HuH-7 (cell line): Measurements from ENCODE around the gene SLC16A8.

Source experiments
- DNase-seq: peaks from one replicate; pipeline ENCODE4 v3.0.0; 2011; ENCODE audit warnings: low spot score

The SLC16A8 gene

DNA sequence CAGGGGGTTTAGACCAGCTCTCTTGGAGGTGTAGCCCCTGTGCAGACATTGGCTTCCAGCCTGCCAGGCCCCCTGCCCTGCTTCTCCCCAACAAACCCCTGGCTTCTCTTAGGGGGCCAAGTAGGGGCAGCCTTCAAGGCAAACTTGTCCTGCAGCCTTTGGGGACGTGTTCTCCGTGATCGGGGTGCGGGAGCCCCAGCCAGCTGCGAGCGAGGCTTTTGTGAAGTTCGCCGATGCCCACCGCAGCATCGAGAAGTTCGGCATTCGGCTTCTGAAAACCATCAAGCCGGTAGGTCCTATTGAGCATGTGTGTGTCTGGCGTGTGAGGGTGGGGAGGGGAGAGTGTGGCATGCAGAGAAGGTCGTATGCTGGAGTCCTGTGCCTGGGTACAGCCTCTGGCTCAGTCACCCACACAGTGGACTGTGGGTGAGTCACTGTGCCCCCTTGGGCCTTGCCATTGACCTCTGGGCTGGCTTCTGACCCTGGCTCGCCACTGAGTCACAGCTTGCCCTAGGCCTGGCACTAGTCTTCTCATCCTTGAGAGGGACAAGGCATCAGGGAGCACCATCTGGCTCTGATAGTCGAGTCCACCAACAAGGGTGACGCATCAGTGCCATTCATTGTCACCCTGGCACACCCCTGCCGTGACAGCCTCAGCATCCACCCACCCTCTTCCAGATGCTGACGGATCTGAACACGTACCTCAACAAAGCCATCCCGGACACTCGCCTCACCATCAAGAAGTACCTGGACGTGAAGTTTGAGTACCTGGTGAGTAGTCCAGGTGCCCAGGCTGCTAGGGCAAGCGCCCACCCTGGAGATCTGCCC lies 11.4 kb downstream of the SLC16A8 start:
- no peak for DNase-seq

DNA sequence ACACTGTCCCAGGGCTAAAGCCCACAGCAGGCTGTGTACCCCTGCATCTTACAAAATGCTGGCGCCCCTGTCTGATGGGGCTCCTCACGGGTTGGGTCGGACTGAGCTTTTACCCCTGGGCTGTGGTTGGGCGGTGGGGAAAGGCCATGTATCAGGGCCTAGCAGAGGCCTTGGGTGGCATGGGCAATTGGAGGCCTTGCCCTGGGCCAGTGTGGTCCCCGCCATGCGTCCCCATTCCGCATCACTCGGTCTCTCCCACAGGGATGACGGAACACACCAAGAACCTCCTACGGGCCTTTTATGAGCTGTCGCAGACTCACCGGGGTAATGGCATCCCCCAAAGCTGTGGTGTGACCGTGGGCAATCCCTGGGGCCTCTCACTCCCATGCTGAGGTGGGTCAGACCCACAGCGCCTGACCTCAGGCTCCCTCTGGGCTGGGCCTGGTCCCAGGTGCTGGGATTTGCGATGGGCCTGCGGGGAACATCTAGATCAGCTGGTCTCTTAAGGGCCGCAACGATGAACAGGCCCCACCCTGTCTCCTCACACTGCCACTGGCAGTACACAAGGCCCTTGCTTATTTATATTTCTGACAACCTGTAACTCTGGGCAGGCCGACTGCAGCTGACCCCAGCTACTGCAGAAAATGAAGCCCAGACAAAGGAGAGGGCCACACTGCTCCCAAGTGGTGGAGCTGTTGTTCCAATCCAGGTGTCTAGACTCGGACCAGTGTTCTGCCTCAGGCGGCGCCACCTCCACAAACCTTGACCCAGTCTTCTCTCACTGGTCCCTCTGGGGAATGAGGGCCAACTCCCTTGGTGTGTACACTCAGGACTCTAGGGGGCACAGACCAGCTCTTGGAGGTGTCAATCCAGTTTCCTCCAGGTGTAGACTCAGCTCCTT lies 12.3 kb downstream of the SLC16A8 start:
- no peak for DNase-seq

DNA sequence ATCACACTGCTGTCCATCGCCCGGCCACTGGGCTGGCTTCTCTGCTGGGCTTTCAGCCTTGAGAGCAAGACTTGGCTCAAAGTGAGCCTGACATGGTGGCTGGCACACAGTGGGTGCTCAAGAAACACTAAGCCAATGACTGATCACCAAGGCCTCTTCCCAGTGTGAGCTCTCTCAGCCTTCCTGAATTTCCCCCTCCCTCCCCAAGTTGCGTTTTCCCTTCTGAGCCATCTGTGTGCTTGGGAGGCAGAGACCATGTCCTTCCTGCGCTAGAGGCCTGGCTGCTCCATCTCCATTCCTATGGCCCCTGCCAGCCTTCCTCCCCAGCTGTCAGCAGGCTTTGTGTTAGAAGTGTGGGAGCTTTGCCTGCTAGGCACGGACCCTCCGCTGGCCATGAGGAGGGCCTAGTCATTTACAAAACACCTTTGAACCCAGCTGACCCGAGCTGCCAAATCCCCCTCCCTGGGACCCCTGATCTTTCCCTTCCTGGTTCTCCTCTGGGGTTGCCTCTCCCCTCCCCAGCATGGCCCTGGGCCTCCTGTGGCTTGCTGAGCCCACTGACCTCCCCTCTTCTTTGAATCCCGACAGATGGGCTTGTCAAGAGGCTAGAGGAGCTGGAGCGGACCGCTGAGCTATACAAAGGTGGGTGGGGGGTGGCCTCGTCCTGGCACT lies 13.6 kb downstream of the SLC16A8 start:
- no peak for DNase-seq

DNA sequence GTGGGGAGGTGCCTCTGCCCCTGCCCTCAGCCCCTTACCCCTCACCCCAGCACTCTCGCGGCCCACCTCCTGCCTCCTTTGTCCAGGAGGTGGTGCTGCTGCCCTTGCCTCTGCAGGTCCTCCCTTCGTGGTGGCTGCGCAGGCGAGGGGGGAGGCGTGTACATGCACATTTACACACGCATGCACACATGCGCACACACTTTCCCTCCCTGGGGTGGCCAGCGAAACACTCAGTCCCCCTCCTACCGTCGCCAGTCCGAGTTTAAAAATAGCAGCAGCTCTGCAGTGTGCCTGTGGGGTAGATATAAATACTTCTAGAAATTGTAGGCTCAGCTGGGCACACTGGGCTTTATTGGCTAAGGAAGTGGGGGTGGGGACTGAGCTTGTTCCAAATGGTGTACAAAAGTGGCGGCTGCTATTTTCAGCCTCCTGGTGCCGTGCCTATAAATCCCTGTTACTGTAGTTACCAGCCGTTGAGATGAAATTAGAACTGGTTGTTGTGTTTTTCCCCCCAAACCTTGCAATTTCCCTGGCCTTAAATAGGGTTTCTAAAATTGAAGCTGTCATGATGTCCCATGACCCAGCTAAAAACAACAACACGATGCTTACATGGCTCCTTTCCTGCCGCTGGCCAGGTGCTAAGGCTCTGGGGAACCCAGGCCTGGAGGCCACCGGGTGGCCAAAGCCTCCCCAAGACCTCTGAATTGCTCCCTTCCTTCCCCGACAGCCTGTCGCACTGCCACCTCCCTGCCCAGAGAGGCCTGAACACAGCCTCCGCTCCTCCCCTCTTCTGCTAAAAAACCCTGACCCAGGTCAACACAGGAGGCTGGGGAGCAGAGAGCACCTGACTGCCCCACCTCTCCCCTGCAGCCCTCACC lies 14.4 kb downstream of the SLC16A8 start:
- DNase-seq: no peak

DNA sequence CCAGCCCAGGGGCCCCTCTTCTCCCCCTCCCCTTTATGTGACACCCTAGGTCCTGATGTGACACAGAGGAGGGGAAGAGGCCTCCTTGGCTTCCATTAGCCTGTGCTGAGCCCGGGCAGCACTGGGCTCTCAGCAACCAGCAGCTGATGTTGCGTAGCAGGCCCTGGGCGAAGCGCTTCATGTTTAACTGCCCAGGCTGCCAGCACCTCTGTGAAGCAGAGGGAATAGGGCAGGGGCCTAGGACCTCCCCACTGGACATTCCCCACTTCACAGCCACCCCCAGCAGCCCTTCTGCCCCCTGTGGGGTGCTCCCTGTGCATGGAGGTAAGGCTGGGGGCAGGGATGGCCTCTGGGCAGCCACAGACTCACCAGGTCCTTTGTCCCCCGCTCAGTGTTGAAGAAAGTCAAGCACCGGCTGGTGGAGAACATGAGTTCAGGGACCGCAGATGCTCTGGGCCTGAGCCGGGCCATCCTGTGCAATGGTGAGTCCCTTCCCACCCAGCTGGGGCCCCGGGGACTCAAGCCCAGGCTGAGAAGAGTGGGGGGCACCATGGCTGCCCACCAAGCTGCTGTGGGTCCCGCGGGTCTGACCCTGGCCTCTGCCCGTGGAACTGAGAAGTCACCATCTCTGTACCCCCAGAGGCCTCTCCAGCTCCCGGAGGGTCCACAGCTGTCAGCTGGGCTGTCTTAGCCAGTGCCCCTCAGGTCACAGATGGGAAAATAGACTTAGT lies 15.2 kb downstream of the SLC16A8 start:
- DNase-seq: no peak

DNA sequence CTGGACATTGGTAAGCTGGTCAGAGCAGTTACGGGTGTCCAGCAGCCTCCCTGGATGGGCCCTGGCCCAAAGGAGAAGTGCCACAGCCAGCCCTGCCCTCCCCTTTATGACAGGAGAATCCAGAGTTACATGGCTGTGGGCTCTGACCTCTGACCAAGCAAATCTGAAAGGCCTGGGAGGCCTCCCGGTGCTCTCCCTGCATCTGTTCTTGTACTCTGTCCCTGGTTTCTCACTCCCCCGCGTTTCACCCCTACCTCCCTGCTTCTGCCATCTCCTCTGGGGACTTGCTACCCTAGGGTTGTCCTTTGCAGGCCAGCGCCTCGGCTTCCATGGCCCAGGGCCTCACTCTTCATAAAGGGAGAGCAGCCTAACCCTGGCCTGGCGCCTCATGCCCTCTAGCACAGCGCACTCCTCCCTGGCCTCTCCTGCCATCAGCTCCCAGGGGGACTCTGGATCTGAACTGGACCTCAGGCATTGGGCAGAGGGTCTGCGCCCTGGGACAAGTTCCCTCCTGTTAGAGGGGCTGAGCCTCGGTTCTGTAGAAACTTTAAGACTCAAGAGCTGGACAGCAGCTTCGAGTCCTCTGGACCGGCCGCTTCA lies 16.1 kb downstream of the SLC16A8 start:
- no peak for DNase-seq

DNA sequence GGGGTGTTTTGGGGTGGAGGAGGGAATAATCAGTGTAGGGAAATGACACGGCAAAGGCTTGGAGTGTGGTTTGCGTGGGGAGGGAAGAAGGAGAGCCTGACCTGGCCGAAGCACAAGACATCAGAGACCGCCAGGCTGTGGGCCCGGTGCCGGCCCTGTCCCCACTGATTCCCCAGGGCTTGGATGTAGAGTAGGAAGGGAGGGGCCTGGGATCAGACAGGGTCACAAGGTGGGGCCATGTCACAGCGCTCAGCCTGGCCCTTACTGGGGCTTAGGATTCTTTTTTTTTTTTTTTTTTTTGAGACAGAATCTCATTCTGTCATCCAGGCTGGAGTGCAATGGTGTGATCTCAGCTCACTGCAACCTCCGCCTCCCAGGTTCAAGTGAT lies 17.0 kb downstream of the SLC16A8 start:
- DNase-seq: no peak

DNA sequence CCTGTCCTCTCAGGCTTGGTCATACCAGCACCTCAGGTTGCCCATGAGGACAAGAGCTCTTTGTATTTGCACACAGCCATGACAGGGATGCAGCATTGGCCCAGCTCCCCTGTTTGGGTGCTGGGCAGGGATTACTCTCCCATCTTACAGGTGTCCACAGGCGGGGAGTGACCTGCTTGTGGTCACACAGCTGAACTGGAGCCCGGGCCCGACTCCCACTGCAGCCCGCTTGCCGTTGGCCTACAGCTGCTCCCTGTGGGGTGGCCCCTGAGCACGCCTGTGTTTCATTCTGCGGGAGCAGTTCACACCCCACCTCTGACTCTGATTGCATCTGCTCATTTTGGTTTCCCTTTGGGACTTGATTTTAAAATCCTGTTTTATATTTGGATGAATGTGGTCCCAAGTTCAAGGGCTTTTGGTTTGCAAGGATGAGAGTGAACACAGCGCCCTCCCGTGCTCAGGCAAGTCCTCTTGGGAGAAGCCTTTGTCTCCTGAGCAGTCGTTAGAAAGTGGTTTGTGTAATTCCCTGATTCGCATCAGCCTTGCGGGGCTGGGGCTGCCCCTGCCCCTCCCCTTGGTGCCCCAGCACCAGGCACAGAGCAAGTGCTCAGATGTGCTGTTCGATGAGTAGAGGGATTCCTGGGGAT lies 17.5 kb downstream of the SLC16A8 start:
- DNase-seq: no peak

DNA sequence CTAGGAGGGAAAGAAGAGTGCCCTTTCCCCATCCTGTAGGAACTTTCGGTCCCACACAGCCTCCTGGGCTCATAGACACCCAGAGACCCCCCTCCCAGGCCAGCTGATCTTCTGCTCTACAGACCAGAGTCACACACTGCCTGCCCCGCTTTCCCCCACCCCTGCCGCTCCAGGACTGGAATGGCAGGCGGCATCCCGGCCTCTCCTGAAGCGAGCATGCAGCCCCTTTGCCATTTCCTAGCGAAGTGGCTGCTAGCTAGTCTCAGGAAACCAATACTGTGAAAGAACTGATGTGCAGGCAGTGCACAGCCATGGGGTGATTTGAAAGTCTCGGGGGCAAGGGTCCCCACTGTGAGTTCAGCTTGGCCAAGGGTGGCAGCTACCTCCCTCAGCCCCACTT lies 18.4 kb downstream of the SLC16A8 start:
- no peak for DNase-seq

DNA sequence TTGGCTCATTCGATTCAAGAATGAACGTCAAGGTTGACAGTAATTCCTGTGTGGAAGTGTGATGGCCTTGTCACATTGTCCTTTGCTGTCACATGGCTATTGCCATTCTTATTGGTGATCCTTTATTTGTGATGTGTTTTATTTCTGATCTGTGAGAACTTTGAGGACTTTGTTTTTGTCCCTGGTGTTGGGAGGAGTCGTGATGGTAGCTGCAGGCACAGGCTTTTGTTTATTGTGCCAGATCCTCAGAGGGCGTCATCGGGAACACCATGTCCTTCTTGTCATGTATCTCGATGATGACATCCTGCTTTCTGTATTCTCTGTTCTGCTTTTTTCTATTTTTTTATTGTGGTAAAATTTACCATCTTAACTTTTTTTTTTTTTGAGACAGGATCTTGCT lies 21.2 kb downstream of the SLC16A8 start:
- no peak for DNase-seq

DNA sequence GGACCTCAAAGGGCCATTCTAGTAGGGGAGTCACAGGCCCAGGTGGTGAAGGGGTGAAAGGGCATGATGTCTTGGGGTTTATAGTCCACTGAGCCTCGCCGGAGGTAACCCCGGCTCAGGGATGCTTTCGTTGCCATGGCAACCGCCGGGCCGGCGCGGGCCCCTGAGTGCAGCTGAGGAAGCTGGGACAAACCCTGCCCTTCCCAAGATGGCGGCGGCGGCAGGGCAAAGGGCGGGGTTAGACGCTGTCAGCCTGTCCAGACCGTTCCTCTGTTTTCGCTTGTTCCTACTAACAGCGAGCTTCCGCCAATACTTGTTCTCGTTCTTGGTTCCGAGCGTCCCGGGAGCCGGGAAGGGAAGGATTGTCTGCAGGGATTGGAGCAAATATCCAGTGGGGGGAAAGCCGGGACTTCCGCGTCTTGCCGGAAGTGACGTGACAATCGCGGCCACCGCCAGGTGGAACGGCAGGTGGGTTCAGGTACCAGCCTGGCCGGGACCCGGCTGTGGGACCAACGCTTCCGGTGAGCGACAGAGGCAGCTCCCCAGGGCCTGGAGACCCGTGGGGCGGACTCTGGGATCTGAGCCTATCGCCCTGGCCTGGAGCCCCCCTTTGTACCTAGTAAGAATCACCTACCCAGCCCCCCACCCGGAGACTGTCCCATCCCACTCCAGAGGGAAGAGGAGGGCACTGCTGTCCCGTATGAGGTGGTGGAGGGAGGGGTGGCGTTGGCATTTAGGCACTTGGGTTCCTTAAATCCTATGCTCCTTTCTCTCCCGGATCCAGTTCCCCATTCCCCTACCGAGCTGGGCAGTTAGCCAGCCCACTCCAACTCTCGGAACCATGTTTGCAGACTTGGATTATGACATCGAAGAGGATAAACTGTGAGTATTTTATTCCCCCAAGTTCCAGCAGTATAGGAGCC lies 26.8 kb downstream of the SLC16A8 start, which contains the start of gene PICK1:
Gene PICK1 (plus strand): TSS at position 436 of the 923 bp plus-strand sequence. CDS start 406 bp downstream, at position 842.
- peak; percentile 94 for DNase-seq

DNA sequence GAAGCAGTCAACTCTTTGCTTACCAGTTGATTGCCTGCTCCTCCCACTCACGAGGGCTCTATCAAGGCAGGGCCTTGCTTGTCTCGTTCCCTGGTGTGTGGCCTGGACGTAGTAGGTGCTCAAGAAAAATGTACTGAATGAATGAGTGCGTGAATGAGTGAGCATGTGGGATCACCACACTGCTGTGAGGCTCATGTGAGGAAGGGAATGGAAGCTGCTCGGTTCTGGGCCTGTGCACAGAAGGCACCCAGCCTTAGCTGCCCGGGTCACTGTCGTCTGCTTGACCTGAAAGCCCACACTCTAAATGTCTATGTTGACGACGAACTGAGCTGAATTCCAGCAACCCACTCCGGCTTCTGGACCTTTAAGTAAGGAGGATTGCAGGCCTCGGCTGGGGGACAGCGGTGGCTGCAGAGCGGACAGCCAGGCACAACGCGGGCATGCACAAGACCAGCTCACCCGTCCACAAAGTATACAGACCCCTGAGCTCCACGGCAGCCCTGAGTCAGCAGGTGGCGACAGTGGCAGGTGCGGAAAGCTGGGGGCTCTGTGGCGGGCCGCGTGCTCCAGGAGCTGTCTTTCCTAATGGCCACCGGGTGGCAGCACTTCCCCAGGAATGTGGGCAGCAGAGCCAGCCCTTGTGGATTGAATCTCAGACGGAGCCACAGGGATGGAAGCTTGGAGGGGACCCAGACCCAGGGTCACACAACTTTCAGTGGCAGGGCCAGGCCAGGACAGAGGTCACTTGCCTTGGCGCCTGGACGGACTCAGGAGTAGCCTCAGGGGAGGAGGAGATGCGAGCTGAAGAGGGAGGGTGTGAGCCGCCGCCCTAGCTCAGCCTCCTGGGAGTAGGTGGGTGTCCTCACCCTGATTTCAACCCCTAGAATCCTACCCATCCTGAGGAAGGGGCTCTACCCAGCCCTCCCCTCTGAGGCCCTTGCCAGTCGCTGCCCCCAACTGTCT lies 31.8 kb downstream of the SLC16A8 start:
- peak; percentile 95 for DNase-seq

DNA sequence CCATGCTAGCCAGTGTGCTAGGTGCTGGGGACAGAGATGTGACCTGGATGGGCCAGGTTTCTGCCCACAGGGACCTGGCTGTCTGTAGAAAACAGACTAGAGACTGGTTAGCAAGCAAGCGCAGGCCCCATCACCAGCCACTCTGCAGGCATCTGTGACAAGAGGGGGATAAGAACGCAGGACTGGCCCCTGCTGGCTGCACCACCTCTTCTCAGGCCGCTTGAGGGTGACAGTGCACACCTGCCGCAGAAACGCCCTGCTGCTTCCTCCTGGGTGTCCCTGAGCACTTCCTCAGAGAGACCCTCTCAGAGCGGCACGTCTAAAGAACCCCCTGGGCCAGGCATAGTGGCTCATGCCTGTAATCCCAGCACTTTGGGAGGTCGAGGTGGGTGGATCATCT lies 32.7 kb downstream of the SLC16A8 start:
- no peak for DNase-seq

DNA sequence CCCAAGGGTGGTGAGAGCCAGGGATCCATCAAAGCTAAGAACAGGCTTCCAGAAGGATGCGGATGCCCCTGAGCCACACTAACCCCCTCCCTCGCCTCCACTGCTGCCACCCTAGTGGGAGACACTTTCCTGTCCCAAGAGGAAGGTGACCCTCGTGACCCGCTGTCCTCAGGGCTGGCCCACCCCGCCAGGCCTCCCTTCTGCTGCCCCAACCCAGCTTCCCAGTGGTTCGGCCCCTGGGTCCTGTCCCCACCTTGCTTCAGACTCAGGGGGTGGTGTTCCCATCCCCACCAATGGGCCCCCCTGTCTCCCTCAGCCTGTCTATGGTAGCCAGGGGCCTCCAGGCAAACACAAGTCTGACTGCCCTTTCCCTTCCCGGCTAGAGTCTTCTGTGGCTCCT lies 33.3 kb downstream of the SLC16A8 start:
- DNase-seq: no peak

DNA sequence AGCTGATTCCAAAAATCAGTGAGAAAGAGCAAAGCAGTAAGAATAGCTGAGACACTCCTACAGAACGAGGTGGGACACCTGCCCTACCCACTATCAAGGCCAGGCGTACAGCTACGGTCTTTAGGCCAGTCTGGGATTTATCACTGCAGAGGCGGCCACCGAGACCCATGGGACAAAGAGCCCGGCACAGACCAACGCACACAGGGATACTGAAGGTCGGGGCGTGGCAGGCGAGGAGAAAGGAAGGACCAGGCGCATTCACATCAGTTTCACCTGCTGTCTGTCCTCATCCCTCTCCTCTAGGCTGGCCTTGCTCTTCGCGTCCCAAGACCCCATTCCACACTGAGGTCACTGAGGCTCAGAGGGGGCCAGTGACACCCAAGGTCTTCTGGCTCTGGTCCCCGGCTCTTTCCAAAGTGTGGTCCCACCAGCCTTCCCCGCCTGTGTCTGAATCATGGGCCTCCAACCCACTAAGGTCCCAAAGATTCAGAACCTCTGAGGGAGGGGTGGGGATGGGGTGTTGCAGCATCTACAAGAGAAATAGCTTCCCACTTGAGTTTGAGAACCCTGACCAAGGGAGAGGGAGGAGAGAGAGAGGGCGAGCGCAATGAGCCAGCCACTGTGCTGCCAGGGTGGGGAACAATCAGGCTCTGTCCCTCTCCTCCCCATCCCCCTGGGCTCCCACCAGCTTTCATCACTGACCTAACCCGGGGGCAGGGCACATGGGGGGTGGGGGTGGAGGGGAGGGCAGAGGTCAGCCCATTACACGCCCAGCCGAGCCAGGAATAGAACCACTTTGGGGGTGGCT lies 34.0 kb downstream of the SLC16A8 start:
- DNase-seq: no peak

DNA sequence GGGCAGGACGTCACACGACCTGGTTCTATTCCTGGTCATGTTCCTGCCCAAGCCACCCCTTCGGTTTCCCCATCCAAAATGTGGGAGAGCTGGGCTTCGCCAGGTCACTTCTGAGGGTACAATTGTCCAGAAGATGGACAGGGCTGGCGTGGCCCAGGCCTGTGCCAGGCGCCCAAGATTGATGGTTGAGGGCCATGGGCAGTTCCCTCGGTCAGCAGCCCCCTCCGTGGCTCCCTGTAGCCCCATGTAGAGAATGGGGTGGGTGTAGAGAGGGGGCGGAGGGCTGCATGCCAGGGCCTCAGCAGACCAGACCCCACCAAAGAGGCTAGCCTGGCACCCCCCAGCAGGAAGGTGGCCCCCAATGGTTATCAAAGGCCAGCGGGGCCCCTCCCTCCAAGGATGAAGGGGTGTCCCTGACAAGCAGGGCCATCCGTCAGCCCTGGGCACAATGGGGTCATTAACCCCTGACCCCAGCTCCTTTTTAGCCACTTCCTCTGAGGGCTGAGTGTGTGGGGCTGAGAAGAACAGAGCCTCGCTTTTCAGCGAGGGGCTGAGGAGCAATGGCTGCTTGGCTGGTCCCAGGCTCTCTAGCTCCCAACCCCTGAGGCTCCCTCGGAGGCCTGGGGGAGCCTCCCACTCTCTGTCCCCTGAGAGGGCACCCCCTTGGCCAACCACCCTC lies 37.8 kb downstream of the SLC16A8 start:
- no peak for DNase-seq
